ENCODE data around the gene RBP5. TPM values are rescaled to one million over a fixed set of nuclear protein-coding genes. Genes with fewer than 3 reads are reported as not detected.

Gene RBP5
- total RNA-seq, 1 experiment from 2014 or later = not detected

DNA sequence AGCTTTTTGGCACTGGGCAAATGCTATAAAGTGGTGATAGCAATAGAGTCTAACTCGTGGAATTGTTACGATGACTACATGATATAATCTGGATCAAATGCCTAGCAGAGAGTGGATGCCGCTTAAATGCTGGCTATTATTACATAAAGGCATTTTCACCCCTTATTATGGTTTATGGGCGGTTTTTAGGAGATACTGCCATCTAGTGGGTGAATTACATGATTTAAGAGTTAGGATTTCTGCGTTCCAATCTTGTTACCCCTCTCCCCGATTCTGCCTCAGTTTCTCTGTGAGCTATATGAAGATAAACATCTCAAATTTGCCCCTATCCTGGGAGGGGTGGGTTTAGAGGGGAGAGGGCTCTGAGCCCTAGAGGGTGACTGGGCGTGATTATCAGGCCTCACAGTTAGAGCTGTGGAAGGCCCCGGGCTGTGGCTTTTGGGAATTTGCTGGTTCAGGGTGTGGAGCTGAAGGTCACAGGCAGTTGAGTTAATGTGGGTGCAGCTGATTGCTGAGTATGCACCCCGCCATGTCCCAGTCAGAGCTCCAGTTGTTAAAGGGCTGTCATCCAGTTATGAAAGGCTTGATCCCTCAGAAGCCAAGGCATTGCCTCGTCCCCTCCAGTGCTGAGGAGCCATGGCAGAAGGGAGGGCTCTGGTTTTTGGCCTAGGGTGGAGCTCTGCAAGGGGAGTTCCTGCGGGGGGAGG is 15.9 kb upstream of the RBP5 start:
- Histone ChIP-seq H3K4me2 (ENCODE audit: low read length) (no peak overlapping the region), H4K20me1 (ENCODE audit: low read length) (no peaks in the 10 kb centered on the region), H3K9ac (ENCODE audit: low read length) (no peak overlapping the region), H3K79me2 (ENCODE audit: low read length) (no peaks in the 10 kb centered on the region), H2AFZ (ENCODE audit: low read length) (no peak overlapping the region), H3K4me3 (ENCODE audit: low read length) (no peak overlapping the region), H3K9me2 (replicated peaks; ENCODE audit: low read length) (no peaks in the 10 kb centered on the region), H3K4me1 (ENCODE audit: insufficient read depth, low read length) (no peaks in the 10 kb centered on the region), H3K27me3 (ENCODE audit: low read length) (no peaks in the 10 kb centered on the region), H3K27ac (ENCODE audit: low read length) (no peak overlapping the region), H3F3A (ENCODE audit: low read length, unreplicated experiment) (no peaks in the 10 kb centered on the region), H3K36me3 (ENCODE audit: low read depth, low read length) (no peaks in the 10 kb centered on the region), H3K9me3 (ENCODE audit: low read length) (no peaks in the 10 kb centered on the region)
- ChIA-PET POLR2A (ENCODE audit: unreplicated experiment) (no interaction called here), CTCF (no interaction called here)
- no peak for ATAC-seq
- intact Hi-C loops (cut with micrococcal nuclease) = no loop called here
- BruUV-seq (replicated peaks) = no TSS peak
- TF ChIP-seq, protein P1, sequence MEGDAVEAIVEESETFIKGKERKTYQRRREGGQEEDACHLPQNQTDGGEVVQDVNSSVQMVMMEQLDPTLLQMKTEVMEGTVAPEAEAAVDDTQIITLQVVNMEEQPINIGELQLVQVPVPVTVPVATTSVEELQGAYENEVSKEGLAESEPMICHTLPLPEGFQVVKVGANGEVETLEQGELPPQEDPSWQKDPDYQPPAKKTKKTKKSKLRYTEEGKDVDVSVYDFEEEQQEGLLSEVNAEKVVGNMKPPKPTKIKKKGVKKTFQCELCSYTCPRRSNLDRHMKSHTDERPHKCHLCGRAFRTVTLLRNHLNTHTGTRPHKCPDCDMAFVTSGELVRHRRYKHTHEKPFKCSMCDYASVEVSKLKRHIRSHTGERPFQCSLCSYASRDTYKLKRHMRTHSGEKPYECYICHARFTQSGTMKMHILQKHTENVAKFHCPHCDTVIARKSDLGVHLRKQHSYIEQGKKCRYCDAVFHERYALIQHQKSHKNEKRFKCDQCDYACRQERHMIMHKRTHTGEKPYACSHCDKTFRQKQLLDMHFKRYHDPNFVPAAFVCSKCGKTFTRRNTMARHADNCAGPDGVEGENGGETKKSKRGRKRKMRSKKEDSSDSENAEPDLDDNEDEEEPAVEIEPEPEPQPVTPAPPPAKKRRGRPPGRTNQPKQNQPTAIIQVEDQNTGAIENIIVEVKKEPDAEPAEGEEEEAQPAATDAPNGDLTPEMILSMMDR (conservative IDR thresholded peaks at IDR 0.05; ENCODE audit: low read depth, low read length) = peak; percentile 65
- no peak for TF ChIP-seq EZH2phosphoT487 (IDR thresholded peaks at IDR 0.05; ENCODE audit: borderline replicate concordance, low read length)
- peak; percentile 48 for DNase-seq

DNA sequence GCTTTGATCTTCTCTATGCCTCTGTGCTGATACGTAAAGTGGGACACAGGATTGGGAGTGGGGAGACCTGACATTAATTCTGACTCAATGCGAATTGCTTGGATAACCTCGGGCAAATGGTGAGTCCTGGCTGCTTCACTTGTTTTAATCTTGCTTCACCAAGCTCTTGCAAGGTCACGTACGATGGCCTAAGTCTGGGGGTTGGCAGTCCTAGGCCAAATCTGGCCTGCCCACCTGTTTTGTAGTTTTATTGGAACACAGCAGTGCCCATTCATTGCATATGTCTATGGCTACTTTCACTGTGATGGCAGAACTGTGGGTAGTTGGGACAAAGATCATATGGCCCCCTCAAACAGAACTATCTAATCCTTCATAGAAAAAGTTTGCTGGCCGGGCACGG is 14.9 kb upstream of the RBP5 start:
- H3K9me3 ChIP-seq (ENCODE audit: low read length) = no peaks in the 10 kb centered on the region
- no peaks in the 10 kb centered on the region for H3K27me3 ChIP-seq (ENCODE audit: low read length)
- H3K4me3 ChIP-seq (ENCODE audit: low read length) = no peak overlapping the region
- DNase-seq (no peak), ATAC-seq (no peak)
- no TSS peak for BruUV-seq (replicated peaks)
- no peak overlapping the region for H3K4me2 ChIP-seq (ENCODE audit: low read length)
- intact Hi-C loops (cut with micrococcal nuclease) = loop anchor here (2.0 kb wide), 2 partner anchors 45 to 495 kb away; partner anchors contain the start of gene PEX5
- H3K36me3 ChIP-seq (ENCODE audit: low read depth, low read length) = no peaks in the 10 kb centered on the region
- ChIA-PET CTCF (no interaction called here), POLR2A (ENCODE audit: unreplicated experiment) (no interaction called here)
- H3F3A ChIP-seq (ENCODE audit: low read length, unreplicated experiment) = no peaks in the 10 kb centered on the region
- H3K9me2 ChIP-seq (replicated peaks; ENCODE audit: low read length) = no peaks in the 10 kb centered on the region
- H3K4me1 ChIP-seq (ENCODE audit: insufficient read depth, low read length) = no peaks in the 10 kb centered on the region
- TF ChIP-seq, protein P1 (conservative IDR thresholded peaks at IDR 0.05; ENCODE audit: low read depth, low read length) = no peak
- TF ChIP-seq EZH2phosphoT487 (IDR thresholded peaks at IDR 0.05; ENCODE audit: borderline replicate concordance, low read length) (no peak), EZH2 (IDR thresholded peaks at IDR 0.05; ENCODE audit: low read length, unreplicated experiment) (no peak)
- no peak overlapping the region for H2AFZ ChIP-seq (ENCODE audit: low read length)
- H3K27ac ChIP-seq (ENCODE audit: low read length) = no peak overlapping the region
- H3K9ac ChIP-seq (ENCODE audit: low read length) = no peak overlapping the region
- no peaks in the 10 kb centered on the region for H3K79me2 ChIP-seq (ENCODE audit: low read length)
- no peaks in the 10 kb centered on the region for H4K20me1 ChIP-seq (ENCODE audit: low read length)

DNA sequence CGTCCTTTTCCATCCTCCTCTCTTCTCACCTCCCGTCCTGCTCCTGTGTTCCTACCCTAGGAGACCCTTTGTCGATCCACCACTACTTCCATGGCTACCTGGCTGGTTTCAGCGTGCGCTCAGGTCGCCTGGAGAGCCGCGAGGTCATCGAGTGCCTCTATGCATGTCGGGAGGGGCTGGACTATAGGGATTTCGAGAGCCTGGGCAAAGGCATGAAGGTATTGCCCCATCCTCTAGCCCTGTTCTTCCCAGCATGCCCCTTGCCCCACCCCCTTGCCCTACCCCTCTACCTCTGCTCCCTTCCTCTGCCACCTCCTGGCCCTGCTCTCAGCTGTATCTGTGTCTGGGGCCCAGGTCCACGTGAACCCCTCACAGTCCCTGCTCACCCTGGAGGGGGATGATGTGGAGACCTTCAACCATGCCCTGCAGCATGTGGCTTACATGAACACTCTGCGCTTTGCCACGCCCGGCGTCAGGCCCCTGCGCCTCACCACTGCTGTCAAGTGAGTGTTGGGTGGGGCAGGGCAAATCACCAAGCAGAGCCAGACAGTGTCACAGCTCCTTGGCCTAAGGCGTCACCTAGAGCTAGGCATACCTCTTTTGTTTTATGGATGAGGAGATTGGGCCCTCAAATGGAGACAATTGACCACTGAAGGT is 14.2 kb upstream of the RBP5 start:
- H2AFZ ChIP-seq (ENCODE audit: low read length) = no peak overlapping the region
- intact Hi-C loops (cut with micrococcal nuclease) = loop anchor here (2.0 kb wide), 2 partner anchors 46 to 496 kb away; partner anchors contain the start of gene PEX5
- no peak overlapping the region for H3K9ac ChIP-seq (ENCODE audit: low read length)
- no peak overlapping the region for H3K4me2 ChIP-seq (ENCODE audit: low read length)
- H3K4me1 ChIP-seq (ENCODE audit: insufficient read depth, low read length) = no peaks in the 10 kb centered on the region
- H3K36me3 ChIP-seq (ENCODE audit: low read depth, low read length) = no peaks in the 10 kb centered on the region
- H4K20me1 ChIP-seq (ENCODE audit: low read length) = no peaks in the 10 kb centered on the region
- H3K4me3 ChIP-seq (ENCODE audit: low read length) = no peak overlapping the region
- no peaks in the 10 kb centered on the region for H3K9me3 ChIP-seq (ENCODE audit: low read length)
- TF ChIP-seq, protein P1 (conservative IDR thresholded peaks at IDR 0.05; ENCODE audit: low read depth, low read length) = no peak
- TF ChIP-seq EZH2 (IDR thresholded peaks at IDR 0.05; ENCODE audit: low read length, unreplicated experiment) = no peak
- no peak for TF ChIP-seq EZH2phosphoT487 (IDR thresholded peaks at IDR 0.05; ENCODE audit: borderline replicate concordance, low read length)
- no peak for DNase-seq
- no peak overlapping the region for H3K27ac ChIP-seq (ENCODE audit: low read length)
- H3K79me2 ChIP-seq (ENCODE audit: low read length) = no peaks in the 10 kb centered on the region
- H3F3A ChIP-seq (ENCODE audit: low read length, unreplicated experiment) = no peaks in the 10 kb centered on the region
- ATAC-seq = no peak
- H3K27me3 ChIP-seq (ENCODE audit: low read length) = no peaks in the 10 kb centered on the region
- POLR2A ChIA-PET (ENCODE audit: unreplicated experiment) = no interaction called here
- H3K9me2 ChIP-seq (replicated peaks; ENCODE audit: low read length) = no peaks in the 10 kb centered on the region
- CTCF ChIA-PET = no interaction called here
- BruUV-seq (replicated peaks) = no TSS peak
